Measurements from ENCODE around the gene CEP57.

CEP57 gene

DNA sequence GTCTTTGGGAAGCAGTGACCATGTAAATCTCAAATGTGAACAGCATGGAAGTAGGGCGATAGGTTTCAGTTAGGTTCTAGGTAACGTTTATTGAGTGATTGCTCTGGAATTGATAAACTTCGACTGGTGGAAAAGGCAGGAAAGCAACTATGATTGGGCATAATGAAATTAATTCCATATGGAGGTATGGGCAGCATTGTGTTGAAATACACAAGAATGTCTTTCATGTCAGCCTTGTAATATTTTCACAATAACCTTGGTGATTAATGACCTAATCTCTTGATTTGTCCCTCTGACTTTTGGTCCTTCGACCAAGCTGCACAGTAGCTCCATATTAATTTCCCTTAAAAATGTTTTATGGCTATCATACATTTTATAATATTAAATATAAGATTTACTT is 2.8 kb downstream of the CEP57 start:
- H3K4me3 ChIP-seq (ENCODE audit: control insufficient read depth, low read depth, low read length) = no peak overlapping the region
- DNase-seq (ENCODE audit: low read depth) = no peak
- TF ChIP-seq, protein P1, sequence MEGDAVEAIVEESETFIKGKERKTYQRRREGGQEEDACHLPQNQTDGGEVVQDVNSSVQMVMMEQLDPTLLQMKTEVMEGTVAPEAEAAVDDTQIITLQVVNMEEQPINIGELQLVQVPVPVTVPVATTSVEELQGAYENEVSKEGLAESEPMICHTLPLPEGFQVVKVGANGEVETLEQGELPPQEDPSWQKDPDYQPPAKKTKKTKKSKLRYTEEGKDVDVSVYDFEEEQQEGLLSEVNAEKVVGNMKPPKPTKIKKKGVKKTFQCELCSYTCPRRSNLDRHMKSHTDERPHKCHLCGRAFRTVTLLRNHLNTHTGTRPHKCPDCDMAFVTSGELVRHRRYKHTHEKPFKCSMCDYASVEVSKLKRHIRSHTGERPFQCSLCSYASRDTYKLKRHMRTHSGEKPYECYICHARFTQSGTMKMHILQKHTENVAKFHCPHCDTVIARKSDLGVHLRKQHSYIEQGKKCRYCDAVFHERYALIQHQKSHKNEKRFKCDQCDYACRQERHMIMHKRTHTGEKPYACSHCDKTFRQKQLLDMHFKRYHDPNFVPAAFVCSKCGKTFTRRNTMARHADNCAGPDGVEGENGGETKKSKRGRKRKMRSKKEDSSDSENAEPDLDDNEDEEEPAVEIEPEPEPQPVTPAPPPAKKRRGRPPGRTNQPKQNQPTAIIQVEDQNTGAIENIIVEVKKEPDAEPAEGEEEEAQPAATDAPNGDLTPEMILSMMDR (IDR thresholded peaks at IDR 0.05; ENCODE audit: control insufficient read depth, insufficient read depth, low read depth, low read length, missing control alignments) = no peak

DNA sequence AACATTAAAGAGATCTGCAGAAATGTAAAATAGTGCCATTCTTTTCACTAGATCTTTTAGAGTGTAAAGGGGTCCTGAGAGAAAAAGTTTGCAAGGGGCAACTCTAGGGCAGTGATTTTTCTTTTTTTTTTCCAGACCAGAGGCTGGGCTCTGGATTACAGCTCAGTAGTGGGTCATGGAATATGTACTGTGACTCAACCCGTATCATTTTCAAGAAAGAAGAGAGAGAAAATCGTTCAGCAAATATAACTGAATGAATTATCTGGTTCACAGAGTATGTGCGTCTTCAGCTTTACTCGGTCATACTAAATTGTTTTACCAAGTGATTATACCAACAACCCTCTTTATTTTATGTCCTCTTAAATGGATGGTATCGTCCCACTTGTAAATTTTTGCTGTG is 3.8 kb downstream of the CEP57 start:
- TF ChIP-seq, protein P1 (IDR thresholded peaks at IDR 0.05; ENCODE audit: control insufficient read depth, insufficient read depth, low read depth, low read length, missing control alignments) = no peak
- no peak for DNase-seq (ENCODE audit: low read depth)
- no peak overlapping the region for H3K4me3 ChIP-seq (ENCODE audit: control insufficient read depth, low read depth, low read length)

DNA sequence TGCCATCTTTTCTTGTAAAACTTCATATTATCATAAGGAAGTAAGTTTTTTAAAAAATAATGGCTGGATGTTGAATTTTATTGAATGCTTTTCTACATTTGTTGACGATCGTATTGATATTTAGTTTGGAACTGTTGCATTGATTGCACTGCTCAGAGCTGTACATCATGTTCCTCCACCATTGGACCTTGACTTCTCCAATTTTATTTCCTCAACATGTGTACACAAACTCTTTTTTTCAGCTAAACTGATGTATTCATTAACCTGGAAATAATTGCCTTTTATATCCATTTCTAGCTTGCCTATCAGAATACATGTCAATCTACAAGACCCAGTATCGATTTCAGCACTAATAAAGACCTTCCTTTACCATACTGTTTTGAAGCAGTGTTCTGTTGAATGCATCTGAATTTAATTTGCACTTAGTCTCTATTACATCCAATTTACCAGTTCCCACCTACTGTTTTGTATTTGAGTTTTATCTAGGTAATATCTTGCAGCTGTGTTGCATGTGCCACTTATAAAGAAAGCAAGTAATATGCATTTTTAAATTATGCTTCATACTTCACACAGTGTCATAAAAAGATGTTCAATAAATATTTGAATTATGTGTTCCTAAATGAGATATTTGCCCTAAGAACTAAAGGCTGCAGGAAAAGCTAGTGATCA is 5.5 kb downstream of the CEP57 start:
- no peak overlapping the region for H3K4me3 ChIP-seq (ENCODE audit: control insufficient read depth, low read depth, low read length)
- TF ChIP-seq, protein P1 (IDR thresholded peaks at IDR 0.05; ENCODE audit: control insufficient read depth, insufficient read depth, low read depth, low read length, missing control alignments) = no peak
- DNase-seq (ENCODE audit: low read depth) = no peak

DNA sequence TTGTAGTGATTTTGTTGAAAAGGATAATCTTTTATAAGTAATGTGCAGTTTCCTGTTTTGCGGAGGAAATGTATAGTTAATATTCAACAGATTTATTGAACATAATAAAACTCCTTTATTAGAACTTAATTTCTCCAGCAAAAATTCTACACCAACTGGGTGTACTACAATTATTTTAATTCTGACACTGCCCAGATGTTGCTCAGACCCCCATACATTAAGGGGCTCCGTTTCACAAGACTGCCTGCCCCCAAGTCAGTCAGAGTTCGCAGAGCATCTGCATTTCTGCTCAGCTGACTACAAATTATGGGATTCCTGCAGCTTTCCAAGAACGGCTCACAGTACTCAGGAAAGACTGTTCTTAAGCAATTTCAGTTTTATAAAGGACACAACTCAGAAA is 6.2 kb downstream of the CEP57 start:
- DNase-seq (ENCODE audit: low read depth) = no peak
- no peak overlapping the region for H3K4me3 ChIP-seq (ENCODE audit: control insufficient read depth, low read depth, low read length)
- TF ChIP-seq, protein P1 (IDR thresholded peaks at IDR 0.05; ENCODE audit: control insufficient read depth, insufficient read depth, low read depth, low read length, missing control alignments) = no peak

DNA sequence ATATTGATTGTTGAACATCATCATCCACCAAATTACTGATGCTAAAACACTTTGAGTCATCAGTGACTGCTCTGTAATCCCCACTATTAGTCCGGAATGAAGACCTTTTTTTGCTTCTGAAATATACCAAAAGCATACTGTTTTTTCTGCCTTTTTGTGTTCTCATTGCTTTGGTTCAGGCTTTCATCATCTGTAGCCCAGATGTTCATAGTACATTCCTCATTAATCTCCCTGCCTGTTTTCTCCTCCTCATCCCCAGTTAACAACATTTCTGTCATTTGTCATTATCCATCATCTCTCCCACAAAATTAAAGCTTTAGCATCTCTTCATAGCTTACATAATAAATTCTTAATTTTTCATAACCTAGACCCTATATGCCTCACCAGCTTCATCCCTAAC is 9.2 kb downstream of the CEP57 start:
- no peak for DNase-seq (ENCODE audit: low read depth)
- TF ChIP-seq, protein P1 (IDR thresholded peaks at IDR 0.05; ENCODE audit: control insufficient read depth, insufficient read depth, low read depth, low read length, missing control alignments) = no peak
- H3K4me3 ChIP-seq (ENCODE audit: control insufficient read depth, low read depth, low read length) = no peak overlapping the region

DNA sequence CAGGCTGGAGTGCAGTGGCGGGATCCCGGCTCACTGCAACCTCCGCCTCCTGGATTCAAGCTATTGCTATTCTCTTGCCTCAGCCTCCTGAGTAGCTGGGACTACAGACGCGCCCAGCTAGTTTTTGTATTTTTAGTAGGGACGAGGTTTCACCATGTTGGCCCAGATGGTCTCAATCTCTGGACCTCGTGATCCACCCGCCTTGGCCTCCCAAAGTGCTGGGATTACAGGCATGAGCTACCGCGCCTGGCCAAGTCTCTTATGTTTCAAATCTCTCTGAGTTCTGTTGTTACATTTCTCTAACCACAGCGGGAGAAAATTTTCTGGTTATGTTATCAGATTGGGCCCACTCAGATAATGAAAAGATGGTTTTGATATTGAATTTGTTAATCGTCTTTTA is 10.1 kb downstream of the CEP57 start:
- TF ChIP-seq, protein P1 (IDR thresholded peaks at IDR 0.05; ENCODE audit: control insufficient read depth, insufficient read depth, low read depth, low read length, missing control alignments) = no peak
- DNase-seq (ENCODE audit: low read depth) = no peak
- H3K4me3 ChIP-seq (ENCODE audit: control insufficient read depth, low read depth, low read length) = no peak overlapping the region
